A172 (cell line): ENCODE results near the gene TMEM171. TPM values are rescaled to one million over a fixed set of nuclear protein-coding genes. Genes with fewer than 3 reads are reported as not detected.

Source experiments
- DNase-seq: peaks from one replicate; pipeline ENCODE4 v3.0.0-alpha.2; 2015; ENCODE audit warnings: low spot score
- total RNA-seq: library from RNA; depleted of rRNA; stranded (reverse); fragments of >200 nt; shearing (Covaris generic); gene quantifications from 2 replicates; pipeline ENCODE4 v1.2.3, GENCODE V29; 2014

TMEM171 gene
- total RNA-seq, 1 experiment from 2014 or later: 15.7 TPM

- DNase-seq: no peak
These were observed 31.5 kb downstream of the TMEM171 start for GRCh38 chr5:73151766-73152410.

- no peak for DNase-seq
These were observed 32.3 kb downstream of the TMEM171 start for GRCh38 chr5:73152411-73153388.

DNA sequence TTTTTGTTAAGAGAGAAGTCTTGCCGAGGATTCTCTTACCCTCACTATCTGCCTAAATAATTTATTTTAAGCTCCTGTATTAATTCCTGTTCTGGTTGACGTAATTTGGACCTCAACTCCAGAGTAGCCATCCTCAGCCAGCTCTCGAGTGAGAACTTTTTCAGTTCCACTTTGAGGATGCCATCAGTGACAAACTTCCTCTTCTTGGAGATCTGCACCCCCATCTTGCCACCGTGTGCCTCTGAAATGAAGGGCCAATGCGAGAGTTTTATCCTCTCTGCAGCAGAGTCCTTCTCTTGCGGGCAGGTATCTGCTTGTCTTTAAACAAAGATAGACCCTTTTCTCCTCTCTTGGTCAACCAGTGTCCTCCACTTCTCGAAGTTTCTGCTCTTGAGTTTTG is 33.1 kb downstream of the TMEM171 start:
- no peak for DNase-seq

GRCh38 chr5:73154208-73155006 is 34.0 kb downstream of the TMEM171 start:
- no peak for DNase-seq

GRCh38 chr5:73155271-73156222 is 35.2 kb downstream of the TMEM171 start:
- no peak for DNase-seq

- DNase-seq: no peak
These were observed 37.3 kb downstream of the TMEM171 start for GRCh38 chr5:73157414-73158303.

GRCh38 chr5:73158313-73158712 is 37.9 kb downstream of the TMEM171 start:
- no peak for DNase-seq

- DNase-seq: peak; percentile 13
These were observed 39.9 kb downstream of the TMEM171 start for GRCh38 chr5:73160239-73160671.

DNA sequence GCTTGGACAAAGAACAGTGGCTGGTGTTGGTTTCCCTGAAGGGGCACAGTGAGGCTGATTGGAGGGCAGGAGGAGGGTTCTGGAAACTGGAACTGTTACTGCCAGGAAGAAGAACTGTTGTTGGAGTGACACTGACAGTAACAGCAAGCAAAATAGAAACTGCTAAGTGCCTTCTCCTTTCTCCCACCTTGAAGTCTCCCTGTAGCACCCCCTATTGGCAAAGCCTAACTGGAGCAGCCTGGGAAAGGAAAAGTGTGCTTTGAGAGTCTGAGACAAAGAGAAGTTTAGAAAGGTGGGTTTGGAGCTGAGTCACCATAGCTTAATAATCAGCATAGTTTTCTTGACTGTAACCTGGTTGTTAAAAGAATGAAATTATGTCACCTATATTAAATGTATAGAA is 50.1 kb downstream of the TMEM171 start:
- no peak for DNase-seq

DNA sequence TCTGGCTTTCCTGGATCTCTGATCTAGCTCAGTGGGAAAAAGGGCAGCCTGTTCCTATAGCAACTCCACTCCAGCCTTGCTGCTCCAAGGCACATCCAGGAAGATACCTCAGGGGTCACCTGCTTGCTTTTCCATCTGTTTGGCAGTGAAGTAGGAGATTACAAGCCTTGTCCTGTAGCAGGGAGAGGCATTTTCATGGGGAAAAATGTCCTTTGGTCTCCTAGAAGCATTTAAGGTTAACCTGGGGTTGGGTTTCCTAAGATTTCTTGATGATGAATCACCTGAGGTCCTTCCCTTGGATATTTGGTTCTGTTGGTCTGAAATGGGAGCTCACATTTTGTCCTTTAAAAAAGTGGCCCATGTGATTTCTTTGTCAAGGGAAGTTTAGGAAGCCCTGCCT is 51.1 kb downstream of the TMEM171 start:
- DNase-seq: no peak

GRCh38 chr5:73172951-73173350 is 52.6 kb downstream of the TMEM171 start, which contains the start of gene TMEM174:
TSS of gene TMEM174 (plus strand) at chr5:73173193. CDS start at chr5:73173244, 51 bp downstream.
- no peak for DNase-seq

- no peak for DNase-seq
These were observed 53.9 kb downstream of the TMEM171 start for GRCh38 chr5:73174100-73174815.

- no peak for DNase-seq
These were observed 55.9 kb downstream of the TMEM171 start for GRCh38 chr5:73176250-73176649.

DNA sequence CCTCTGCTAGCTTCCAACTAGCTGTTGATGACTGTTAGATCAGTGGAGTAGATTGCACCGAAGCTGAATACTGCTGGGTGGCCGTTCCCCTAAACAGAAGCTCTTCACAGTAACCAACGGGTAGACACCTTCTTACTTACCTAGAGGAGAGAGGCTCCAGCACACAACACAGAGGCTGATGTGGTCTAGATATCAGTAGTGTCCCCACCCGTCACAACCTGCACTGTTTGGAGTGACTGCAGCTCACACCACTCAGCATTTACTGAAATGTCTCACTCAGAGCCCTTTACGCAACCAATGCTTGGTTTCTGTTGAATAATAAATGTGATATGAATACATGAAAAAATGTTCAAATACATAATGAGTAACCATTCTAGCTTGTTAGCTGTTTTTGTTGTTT is 57.9 kb downstream of the TMEM171 start:
- DNase-seq: no peak

- DNase-seq: no peak
These were observed 59.4 kb downstream of the TMEM171 start for GRCh38 chr5:73179730-73180129.

DNA sequence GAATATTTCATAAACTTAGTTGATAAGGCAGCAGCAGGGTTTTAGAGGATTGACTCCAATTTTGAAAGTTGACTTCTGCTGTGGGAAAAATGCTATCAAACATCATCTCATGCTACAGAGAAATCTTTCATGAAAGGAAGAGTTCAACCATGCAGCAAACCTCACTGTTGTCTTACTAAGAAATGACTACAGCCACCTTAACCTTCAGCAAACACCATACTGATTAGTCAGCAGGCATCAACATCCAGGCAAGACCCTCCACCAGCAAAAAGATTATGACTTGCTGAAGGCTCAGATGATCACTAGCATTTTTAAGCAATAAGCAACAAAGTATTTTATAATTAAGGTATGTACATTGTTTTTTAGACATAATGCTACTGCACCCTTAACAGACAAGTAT is 60.2 kb downstream of the TMEM171 start:
- no peak for DNase-seq
